T-helper 1 cell treated with Interleukin-12 subunit alpha and Interleukin-12 subunit beta and Interleukin-4 antibody, amounts not matched to agents 30 μg/mL and 1 μg/mL, for 36 hours (primary cell): Measurements from ENCODE around the gene QKI.

Experiments
- H3K27ac Mint-ChIP-seq: one replicate; pipeline ENCODE4 v1.8.0; 2021; ENCODE audit warnings: mild to moderate bottlenecking, mixed read lengths
- H3K27me3 Mint-ChIP-seq: one replicate; pipeline ENCODE4 v1.8.0; 2021; ENCODE audit warnings: low read depth, mixed read lengths
- H3K36me3 Mint-ChIP-seq: one replicate; pipeline ENCODE4 v1.8.0; 2021; ENCODE audit warnings: low read depth, mixed read lengths
- H3K4me1 Mint-ChIP-seq: one replicate; pipeline ENCODE4 v1.8.0; 2021; ENCODE audit warnings: low read depth, mixed read lengths
- H3K4me3 Mint-ChIP-seq: one replicate; pipeline ENCODE4 v1.8.0; 2021; ENCODE audit warnings: mild to moderate bottlenecking, moderate library complexity, mixed read lengths
- H3K9me3 Mint-ChIP-seq: one replicate; pipeline ENCODE4 v1.8.0; 2021; ENCODE audit warnings: mixed read lengths

Gene QKI

GRCh38 chr6:163554032-163554431, 139.5 kb downstream of the QKI start:
- peaks cover 5% of the 10 kb centered on the region for H3K36me3 Mint-ChIP-seq
- H3K27me3 Mint-ChIP-seq: no peaks in the 10 kb centered on the region
- H3K4me3 Mint-ChIP-seq: no peak overlapping the region
- no peak overlapping the region for H3K27ac Mint-ChIP-seq
- no peaks in the 10 kb centered on the region for H3K9me3 Mint-ChIP-seq
- H3K4me1 Mint-ChIP-seq: peaks cover 3% of the 10 kb centered on the region

- Mint-ChIP-seq H3K36me3 (peaks cover 5% of the 10 kb centered on the region), H3K27me3 (no peaks in the 10 kb centered on the region), H3K4me3 (no peak overlapping the region), H3K9me3 (no peaks in the 10 kb centered on the region), H3K4me1 (peaks cover 3% of the 10 kb centered on the region), H3K27ac (no peak overlapping the region)
Measured at GRCh38 chr6:163554663-163555062, 140.1 kb downstream of the QKI start.

DNA sequence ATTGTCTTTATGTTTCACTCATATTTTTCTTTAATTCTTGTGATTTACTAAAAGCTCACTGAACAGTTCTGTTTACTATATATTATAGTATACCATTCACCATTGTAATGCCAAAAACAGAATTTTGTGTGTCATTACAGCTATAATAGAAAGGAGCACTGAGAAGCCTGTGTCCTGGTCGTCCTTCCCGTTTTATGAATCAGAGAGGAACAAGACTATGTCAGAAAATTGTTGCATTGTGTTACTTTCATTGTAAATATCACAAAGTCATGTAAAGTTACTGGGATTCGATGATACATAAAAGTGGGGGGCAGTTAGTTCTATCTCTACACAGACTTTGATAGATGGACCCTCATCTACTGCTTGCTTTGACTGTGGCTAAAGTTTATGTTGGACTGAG, 145.1 kb downstream of the QKI start:
- Mint-ChIP-seq H3K9me3 (no peaks in the 10 kb centered on the region), H3K27me3 (no peaks in the 10 kb centered on the region), H3K27ac (no peak overlapping the region), H3K4me3 (no peak overlapping the region), H3K4me1 (peaks cover 4% of the 10 kb centered on the region), H3K36me3 (peaks cover 9% of the 10 kb centered on the region)

DNA sequence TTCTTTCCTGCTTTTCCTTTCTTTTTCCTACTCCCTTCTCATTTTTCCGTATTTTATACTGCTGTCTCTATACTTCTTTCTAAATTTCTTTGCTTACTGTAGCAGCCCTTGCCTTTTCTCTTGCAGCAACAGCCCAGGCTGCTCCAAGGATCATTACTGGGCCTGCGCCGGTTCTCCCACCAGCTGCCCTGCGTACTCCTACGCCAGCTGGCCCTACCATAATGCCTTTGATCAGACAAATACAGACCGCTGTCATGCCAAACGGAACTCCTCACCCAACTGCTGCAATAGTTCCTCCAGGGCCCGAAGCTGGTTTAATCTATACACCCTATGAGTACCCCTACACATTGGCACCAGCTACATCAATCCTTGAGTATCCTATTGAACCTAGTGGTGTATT, 148.8 kb downstream of the QKI start:
- no peaks in the 10 kb centered on the region for H3K9me3 Mint-ChIP-seq
- peaks cover 8% of the 10 kb centered on the region for H3K36me3 Mint-ChIP-seq
- H3K4me3 Mint-ChIP-seq: no peak overlapping the region
- H3K27me3 Mint-ChIP-seq: no peaks in the 10 kb centered on the region
- H3K27ac Mint-ChIP-seq: no peak overlapping the region
- H3K4me1 Mint-ChIP-seq: peaks cover 4% of the 10 kb centered on the region

- H3K27me3 Mint-ChIP-seq: no peaks in the 10 kb centered on the region
Measured at GRCh38 chr6:163564534-163564933, 150.0 kb downstream of the QKI start.

DNA sequence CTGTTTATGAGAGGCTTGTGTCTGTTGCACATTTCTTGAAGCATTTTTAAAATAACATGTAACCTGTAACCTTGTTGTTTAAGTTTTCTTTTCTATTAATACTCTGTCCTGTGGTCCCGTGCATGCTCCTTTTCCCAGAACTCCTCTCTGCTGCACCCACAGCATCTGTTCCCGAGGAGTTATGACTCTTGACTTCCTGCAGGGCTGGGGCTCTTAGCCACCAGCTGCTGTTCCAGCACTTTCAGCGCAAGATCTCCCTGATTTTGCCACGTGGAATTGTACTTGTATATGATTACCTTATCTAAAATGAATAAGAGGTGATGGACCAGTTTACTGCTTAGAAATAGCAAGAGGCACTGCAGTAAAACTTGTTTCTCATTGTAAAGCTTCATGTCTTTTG, 150.6 kb downstream of the QKI start:
- Mint-ChIP-seq H3K9me3 (no peaks in the 10 kb centered on the region), H3K4me3 (no peak overlapping the region), H3K4me1 (peaks cover 4% of the 10 kb centered on the region), H3K27ac (no peak overlapping the region), H3K27me3 (no peaks in the 10 kb centered on the region), H3K36me3 (peaks cover 8% of the 10 kb centered on the region)

More at GRCh38 chr6:163564534-163564933, 150.0 kb downstream of the QKI start:
- no peak overlapping the region for H3K4me3 Mint-ChIP-seq
- H3K36me3 Mint-ChIP-seq: peaks cover 8% of the 10 kb centered on the region
- no peaks in the 10 kb centered on the region for H3K9me3 Mint-ChIP-seq
- H3K4me1 Mint-ChIP-seq: peaks cover 4% of the 10 kb centered on the region
- H3K27ac Mint-ChIP-seq: no peak overlapping the region

DNA sequence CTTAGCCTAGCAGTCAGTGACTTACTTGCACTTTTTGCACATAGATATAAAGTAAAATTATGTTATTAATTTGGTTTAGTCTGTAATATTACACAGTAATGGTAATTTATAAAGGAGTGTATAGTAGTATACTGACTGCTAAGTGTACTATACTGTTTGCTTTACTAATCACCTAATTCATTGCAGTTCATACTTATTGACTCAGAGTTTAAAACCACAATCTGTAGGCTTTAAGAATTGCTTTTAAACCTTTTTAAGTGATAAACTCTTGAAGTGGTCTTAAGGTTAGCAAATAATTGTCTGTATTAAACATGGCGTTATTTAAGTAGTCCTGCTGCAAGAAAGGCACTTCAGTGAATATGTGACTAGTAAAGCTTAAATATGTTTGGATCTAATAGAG, 151.5 kb downstream of the QKI start:
- H3K4me3 Mint-ChIP-seq: no peak overlapping the region
- no peaks in the 10 kb centered on the region for H3K27me3 Mint-ChIP-seq
- no peaks in the 10 kb centered on the region for H3K9me3 Mint-ChIP-seq
- H3K36me3 Mint-ChIP-seq: peaks cover 14% of the 10 kb centered on the region
- no peak overlapping the region for H3K27ac Mint-ChIP-seq
- H3K4me1 Mint-ChIP-seq: peaks cover 2% of the 10 kb centered on the region

GRCh38 chr6:163568275-163568674, 153.8 kb downstream of the QKI start:
- H3K9me3 Mint-ChIP-seq: no peaks in the 10 kb centered on the region
- H3K36me3 Mint-ChIP-seq: peaks cover 18% of the 10 kb centered on the region

DNA sequence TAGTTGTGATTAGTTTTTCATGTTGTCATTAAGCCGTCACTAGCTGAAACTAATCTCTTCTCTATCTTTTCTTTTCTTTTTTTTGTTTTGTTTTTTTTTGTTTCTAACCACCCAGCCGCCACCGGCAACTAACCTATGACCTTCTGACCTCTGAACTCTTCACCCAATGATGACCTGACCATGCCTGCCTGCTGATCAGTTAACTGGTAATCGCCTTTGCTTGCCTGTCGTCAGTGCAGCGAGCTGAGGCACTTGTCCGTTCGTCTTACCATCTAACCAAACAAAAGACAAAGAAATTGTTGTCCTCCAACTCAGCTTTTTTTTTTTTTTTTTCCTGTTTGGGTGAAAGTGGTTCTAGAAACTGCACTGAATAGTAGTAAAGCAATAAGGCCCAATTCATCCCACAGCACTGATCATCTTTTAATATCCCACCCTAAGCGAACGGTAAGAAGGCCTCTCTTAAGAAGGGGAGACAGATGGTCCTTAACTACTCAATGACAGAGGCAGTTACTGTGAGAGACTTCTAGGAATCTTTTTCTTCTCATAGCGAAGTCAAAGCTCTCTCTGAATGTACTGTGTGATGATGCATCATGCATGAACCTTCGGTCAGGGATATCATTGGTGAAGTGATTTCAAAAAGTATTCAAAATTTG, 156.2 kb downstream of the QKI start:
- Mint-ChIP-seq H3K27me3 (no peaks in the 10 kb centered on the region), H3K9me3 (no peaks in the 10 kb centered on the region), H3K36me3 (peaks cover 16% of the 10 kb centered on the region), H3K4me3 (no peak overlapping the region), H3K27ac (no peak overlapping the region), H3K4me1 (no peaks in the 10 kb centered on the region)

More at GRCh38 chr6:163568275-163568674, 153.8 kb downstream of the QKI start:
- H3K27ac Mint-ChIP-seq: no peak overlapping the region
- peaks cover 2% of the 10 kb centered on the region for H3K4me1 Mint-ChIP-seq
- no peak overlapping the region for H3K4me3 Mint-ChIP-seq
- H3K27me3 Mint-ChIP-seq: no peaks in the 10 kb centered on the region

DNA sequence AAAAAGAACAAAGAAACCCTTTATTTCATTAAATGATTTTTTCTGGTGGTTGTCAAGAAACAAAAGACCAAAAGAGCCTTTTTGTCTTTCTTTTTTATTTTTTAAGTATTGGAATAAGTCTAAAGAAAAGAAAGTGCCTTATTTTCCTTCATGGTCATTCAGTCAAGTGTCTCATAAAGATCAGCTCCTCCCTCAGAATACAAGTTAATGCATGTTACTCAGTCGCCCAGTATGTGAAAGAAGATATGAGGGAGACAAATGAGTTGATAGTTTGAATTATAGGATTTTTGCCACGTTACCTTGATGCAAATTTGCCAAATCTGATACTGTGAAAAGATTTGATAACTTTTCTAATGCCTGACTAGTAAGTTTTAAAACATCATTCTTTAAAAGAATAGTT, 157.2 kb downstream of the QKI start:
- H3K4me3 Mint-ChIP-seq: no peak overlapping the region
- peaks cover 16% of the 10 kb centered on the region for H3K36me3 Mint-ChIP-seq
- H3K27ac Mint-ChIP-seq: no peak overlapping the region
- H3K9me3 Mint-ChIP-seq: no peaks in the 10 kb centered on the region
- H3K4me1 Mint-ChIP-seq: no peaks in the 10 kb centered on the region
- H3K27me3 Mint-ChIP-seq: no peaks in the 10 kb centered on the region

- Mint-ChIP-seq H3K27me3 (no peaks in the 10 kb centered on the region), H3K4me1 (no peaks in the 10 kb centered on the region), H3K9me3 (no peaks in the 10 kb centered on the region), H3K4me3 (no peak overlapping the region), H3K36me3 (peaks cover 16% of the 10 kb centered on the region), H3K27ac (no peak overlapping the region)
Measured at GRCh38 chr6:163572612-163573011, 158.1 kb downstream of the QKI start.

- H3K27ac Mint-ChIP-seq: no peak overlapping the region
Measured at GRCh38 chr6:163573503-163574179, 159.1 kb downstream of the QKI start.

DNA sequence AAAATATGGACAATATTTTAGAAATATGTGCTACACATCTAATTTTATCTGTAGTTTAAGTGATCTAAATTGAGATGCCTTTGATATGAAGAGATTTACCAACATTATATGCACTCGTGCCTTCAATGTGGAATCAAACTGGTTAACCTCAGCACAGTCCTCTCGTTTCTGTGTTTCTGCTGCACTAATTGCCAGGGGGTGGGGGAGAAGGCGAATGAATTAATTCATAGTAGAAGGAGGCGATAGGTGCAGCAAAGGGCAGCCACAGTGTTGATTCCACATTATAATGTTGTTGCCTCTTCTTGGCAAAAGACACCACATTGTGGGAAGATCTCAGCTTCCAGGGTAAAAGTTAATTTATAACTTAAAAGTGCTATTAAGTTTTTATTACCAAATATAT, 161.6 kb downstream of the QKI start:
- Mint-ChIP-seq H3K27ac (no peak overlapping the region), H3K4me1 (no peaks in the 10 kb centered on the region), H3K4me3 (no peak overlapping the region), H3K27me3 (no peaks in the 10 kb centered on the region), H3K9me3 (no peaks in the 10 kb centered on the region), H3K36me3 (peaks cover 10% of the 10 kb centered on the region)

More at GRCh38 chr6:163573503-163574179, 159.1 kb downstream of the QKI start:
- Mint-ChIP-seq H3K9me3 (no peaks in the 10 kb centered on the region), H3K4me3 (no peak overlapping the region), H3K27me3 (no peaks in the 10 kb centered on the region), H3K4me1 (no peaks in the 10 kb centered on the region), H3K36me3 (peaks cover 16% of the 10 kb centered on the region)

DNA sequence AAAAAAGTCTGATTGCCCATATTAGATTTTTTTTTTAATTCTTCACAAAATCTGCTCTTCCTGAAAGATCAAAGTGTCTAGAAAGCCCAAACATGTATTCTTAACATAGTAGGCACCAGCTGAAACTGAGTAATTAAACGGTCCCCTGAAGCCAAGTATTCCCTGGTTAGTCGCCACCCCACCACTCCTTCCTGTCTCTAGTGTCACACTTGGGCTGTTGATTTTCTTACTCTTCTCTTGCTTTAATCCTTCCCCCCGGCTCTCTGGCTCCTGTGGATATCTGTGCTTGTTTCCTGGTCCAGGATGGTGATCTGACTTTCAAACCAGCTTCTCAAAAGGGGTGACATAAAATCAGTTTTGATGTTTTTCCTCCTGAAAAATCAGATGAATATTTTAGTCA, 162.9 kb downstream of the QKI start:
- Mint-ChIP-seq H3K9me3 (no peaks in the 10 kb centered on the region), H3K27ac (no peak overlapping the region), H3K27me3 (no peaks in the 10 kb centered on the region), H3K36me3 (peaks cover 6% of the 10 kb centered on the region), H3K4me1 (no peaks in the 10 kb centered on the region), H3K4me3 (no peak overlapping the region)

GRCh38 chr6:163579111-163579879, 164.8 kb downstream of the QKI start:
- no peak overlapping the region for H3K27ac Mint-ChIP-seq
- no peak overlapping the region for H3K4me3 Mint-ChIP-seq
- peaks cover 2% of the 10 kb centered on the region for H3K36me3 Mint-ChIP-seq
- H3K9me3 Mint-ChIP-seq: no peaks in the 10 kb centered on the region
- H3K4me1 Mint-ChIP-seq: no peaks in the 10 kb centered on the region
- H3K27me3 Mint-ChIP-seq: no peaks in the 10 kb centered on the region
